Common myeloid progenitor, CD34-positive (primary cell): ENCODE results near the gene CEP78.
A peak's percentile ranks its signal among the peaks of the same experiment; 100 is the strongest.

Experiments
- CTCF ChIA-PET: fragments of 350-600 bp; sonication (Branson Sonifier 250); formaldehyde crosslinking; loops from one replicate; lab custom pipeline; 2021; ENCODE audit warnings: antibody characterized with exemption; lab: Charles Lee
- POLR2A ChIA-PET: fragments of 350-600 bp; sonication (Branson Sonifier 250); formaldehyde crosslinking; loops from one replicate; lab custom pipeline; 2021; ENCODE audit warnings: antibody characterized with exemption; lab: Charles Lee
- DNase-seq, 3 donors: peaks; one replicate each; pipeline versions ENCODE4 v3.0.0 to v3.0.0-alpha.2; 2013
- H3K27ac ChIP-seq, 2 experiments: 1 replicate in 1 of 2; 2 replicates in 1 of 2; pipeline ENCODE4 v1.7.0; 2013; ENCODE audit warnings: inconsistent platforms in 2 of 2, low read length in 2 of 2, mild to moderate bottlenecking in 2 of 2, low read depth in 1 of 2, moderate library complexity in 1 of 2; ENCODE audit not compliant: severe bottlenecking in 2 of 2, insufficient read depth in 1 of 2, poor library complexity in 1 of 2
- H3K27me3 ChIP-seq, 5 experiments: replicated peaks in 2 of 5; 1 replicate in 3 of 5; 2 replicates in 2 of 5; pipeline versions ENCODE4 v1.6.1 to v1.7.0; 2013; ENCODE audit warnings: low read length in 4 of 5, mild to moderate bottlenecking in 2 of 5, moderate library complexity in 2 of 5, inconsistent platforms in 1 of 5; ENCODE audit not compliant: insufficient read depth in 5 of 5, control insufficient read depth in 4 of 5
- H3K36me3 ChIP-seq, 4 experiments: 1 replicate in 2 of 4; 2 replicates in 2 of 4; pipeline versions ENCODE4 v1.6.1 to v1.7.0; 2013; ENCODE audit warnings: low read length in 3 of 4, control low read depth in 1 of 4, mild to moderate bottlenecking in 1 of 4; ENCODE audit not compliant: control insufficient read depth in 4 of 4, insufficient read depth in 4 of 4
- H3K4me1 ChIP-seq, 4 experiments: 1 replicate in 3 of 4; 2 replicates in 1 of 4; pipeline versions ENCODE4 v1.6.1 to v1.7.1; 2013; ENCODE audit warnings: low read length in 3 of 4, mild to moderate bottlenecking in 3 of 4, control low read depth in 1 of 4, inconsistent platforms in 1 of 4, moderate library complexity in 1 of 4; ENCODE audit not compliant: control insufficient read depth in 4 of 4, insufficient read depth in 4 of 4; ENCODE audit errors: control extremely low read depth in 1 of 4
- H3K4me3 ChIP-seq, 7 experiments: 1 replicate in 4 of 7; 2 replicates in 3 of 7; pipeline versions ENCODE4 v1.5.1 to v1.7.0; 2013; ENCODE audit warnings: mild to moderate bottlenecking in 7 of 7, low read length in 6 of 7, moderate library complexity in 6 of 7, inconsistent platforms in 2 of 7, low read depth in 2 of 7, control low read depth in 1 of 7; ENCODE audit not compliant: insufficient read depth in 4 of 7, control insufficient read depth in 1 of 7; ENCODE audit errors: extremely low read depth in 1 of 7
- H3K9me3 ChIP-seq, 5 experiments: 1 replicate in 4 of 5; 2 replicates in 1 of 5; pipeline versions ENCODE4 v1.6.1 to v1.7.1; 2013; ENCODE audit warnings: low read length in 4 of 5, mild to moderate bottlenecking in 2 of 5, inconsistent platforms in 1 of 5, low read depth in 1 of 5, moderate library complexity in 1 of 5; ENCODE audit not compliant: control insufficient read depth in 4 of 5, insufficient read depth in 2 of 5; ENCODE audit errors: control extremely low read depth in 1 of 5
- WGBS: methylation state at CpG from one replicate; pipeline ENCODE4 v1.1.5; 2013; ENCODE audit not compliant: insufficient coverage; 5-methylcytosine and 5-hydroxymethylcytosine counted together

The CEP78 gene

DNA sequence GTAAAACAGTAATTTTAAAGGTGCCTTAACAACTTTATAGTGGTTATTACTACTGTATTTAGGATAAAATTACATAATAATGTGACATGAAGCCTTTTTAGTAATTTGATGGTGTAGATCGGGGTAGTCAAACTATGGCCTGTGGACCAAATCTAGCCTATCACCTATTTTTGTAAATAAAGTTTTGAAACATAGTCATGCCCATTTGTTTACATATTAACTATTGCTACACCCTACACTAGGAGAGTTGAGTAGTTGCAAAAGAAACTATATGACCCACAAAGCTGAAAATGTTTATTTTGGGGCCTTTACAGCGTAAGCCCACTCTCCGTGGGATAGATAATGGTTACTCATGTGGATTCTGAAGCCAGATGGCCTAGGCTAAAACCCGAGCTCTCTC, 6.2 kb downstream of the CEP78 start:
- H3K36me3 ChIP-seq, result peaks cover 2 to 40% (median 12%) of the 10 kb centered on the region in 4 experiments
- H3K4me3 ChIP-seq, result no peak overlapping the region
- H3K4me1 ChIP-seq, result peaks cover 0 to 5% (median 0%) of the 10 kb centered on the region in 4 experiments
- WGBS, result 83% methylated on average over 3 of the region's 4 CpGs
- ChIA-PET CTCF (no interaction called here), POLR2A (no interaction called here)
- no peaks in the 10 kb centered on the region for H3K27me3 ChIP-seq
- no peak overlapping the region for H3K27ac ChIP-seq
- DNase-seq, result no peak
- H3K9me3 ChIP-seq, result no peaks in the 10 kb centered on the region

DNA sequence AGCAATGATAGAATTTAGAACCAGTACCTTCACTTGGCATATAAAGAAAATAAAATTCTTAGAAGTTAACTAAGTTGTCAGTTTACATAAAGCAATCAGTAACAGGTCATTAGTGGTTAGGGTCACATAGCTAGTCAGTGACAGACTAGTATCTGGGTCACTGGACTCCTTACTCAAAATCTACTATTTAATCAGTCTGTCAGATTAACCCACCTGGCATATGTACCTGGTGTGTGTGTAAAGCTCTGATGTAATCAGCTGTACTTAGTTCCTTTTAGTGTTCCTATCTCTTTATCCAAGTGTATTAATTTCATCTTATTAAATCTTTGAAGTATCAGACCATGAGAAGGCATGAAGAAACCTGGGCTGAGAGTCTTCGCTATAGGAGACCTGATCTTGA, 7.3 kb downstream of the CEP78 start:
- ChIA-PET CTCF (no interaction called here), POLR2A (no interaction called here)
- 100% methylated on average over 1 of the region's 1 CpG for WGBS
- Histone ChIP-seq H3K36me3 (peaks cover 2 to 46% (median 14%) of the 10 kb centered on the region in 4 experiments), H3K4me1 (no peaks in the 10 kb centered on the region), H3K27ac (no peak overlapping the region), H3K27me3 (no peaks in the 10 kb centered on the region), H3K4me3 (no peak overlapping the region), H3K9me3 (no peaks in the 10 kb centered on the region)
- no peak for DNase-seq

DNA sequence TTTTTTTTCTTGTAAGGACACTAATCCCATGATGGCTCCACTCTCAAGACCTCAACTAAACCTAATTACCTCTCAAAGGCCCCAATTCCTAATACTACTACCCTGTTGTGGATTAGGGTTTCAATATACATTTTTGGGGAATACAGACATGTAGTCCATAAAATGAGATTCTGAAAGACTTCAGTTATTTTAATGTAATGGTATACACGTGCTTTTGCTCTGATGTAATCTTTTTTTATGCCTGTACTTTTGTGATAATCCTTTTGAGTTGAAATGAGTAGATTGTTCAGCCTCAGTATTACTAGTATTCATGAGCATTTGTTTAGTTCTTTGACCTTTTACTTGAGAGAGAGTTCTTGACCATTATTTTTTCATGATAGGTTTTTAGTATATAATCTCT, 9.5 kb downstream of the CEP78 start:
- H3K4me3 ChIP-seq, result no peak overlapping the region
- no CpG with 5 or more reads among the region's 1 CpG for WGBS
- H3K27me3 ChIP-seq, result no peaks in the 10 kb centered on the region
- no peaks in the 10 kb centered on the region for H3K9me3 ChIP-seq
- H3K36me3 ChIP-seq, result peaks cover 2 to 40% (median 11%) of the 10 kb centered on the region in 4 experiments
- no peak for DNase-seq
- ChIA-PET CTCF (no interaction called here), POLR2A (no interaction called here)
- H3K27ac ChIP-seq, result no peak overlapping the region
- H3K4me1 ChIP-seq, result peaks cover 0 to 4% (median 2%) of the 10 kb centered on the region in 4 experiments

DNA sequence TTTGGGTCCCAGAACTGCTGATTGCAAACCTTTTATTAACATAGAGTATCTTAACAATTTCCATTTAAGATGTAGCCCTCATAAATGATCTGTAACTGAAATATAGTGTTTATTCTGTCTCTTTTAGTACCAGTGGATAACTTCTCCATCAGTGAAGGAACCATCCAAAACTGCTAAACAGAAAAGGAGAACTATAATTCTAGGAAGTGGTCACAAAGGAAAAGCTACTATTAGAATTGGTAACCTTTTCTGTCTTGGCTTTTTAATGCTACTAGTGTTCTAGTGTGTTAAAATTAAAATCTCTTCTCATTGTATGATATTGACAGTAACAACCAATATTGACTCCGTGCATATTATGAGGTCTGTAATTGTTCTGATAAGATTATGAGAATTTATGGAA, 12.8 kb downstream of the CEP78 start:
- peaks cover 0 to 37% (median 11%) of the 10 kb centered on the region in 4 experiments for H3K36me3 ChIP-seq
- H3K4me3 ChIP-seq, result no peak overlapping the region
- POLR2A ChIA-PET, result interaction anchor here (1.3 kb wide), 1 partner anchor 9 kb away, joined by 3 read pairs; no protein-coding TSS in a partner anchor
- H3K9me3 ChIP-seq, result no peaks in the 10 kb centered on the region
- peak in 2 of 3 donors; percentile 43 to 48 for DNase-seq
- no peaks in the 10 kb centered on the region for H3K27me3 ChIP-seq
- peaks cover 0 to 4% (median 2%) of the 10 kb centered on the region in 4 experiments for H3K4me1 ChIP-seq
- H3K27ac ChIP-seq, result no peak overlapping the region
- CTCF ChIA-PET, result interaction anchor here (1.6 kb wide), 1 partner anchor 17 kb away, joined by 4 read pairs; no protein-coding TSS in a partner anchor
- WGBS, result no CpG with 5 or more reads among the region's 1 CpG

DNA sequence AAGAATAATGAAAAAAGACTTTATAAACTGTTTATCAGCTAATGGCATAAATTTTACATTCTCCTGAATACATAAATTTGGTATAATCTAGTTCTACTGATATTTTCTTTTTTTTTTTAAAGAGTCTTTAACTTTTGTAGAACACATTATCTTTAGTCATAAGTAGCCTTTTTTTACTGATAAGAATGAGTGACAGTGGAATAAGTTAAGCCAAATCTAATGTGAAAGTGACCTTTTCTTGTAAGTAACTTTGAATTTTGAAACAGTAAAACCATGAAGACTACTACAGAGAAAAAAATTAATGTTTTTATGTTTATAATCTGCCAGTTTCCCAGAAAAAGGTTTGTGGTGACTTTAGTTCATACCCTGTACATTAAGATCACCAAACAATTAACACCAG, 13.7 kb downstream of the CEP78 start:
- Histone ChIP-seq H3K27ac (no peak overlapping the region), H3K36me3 (peaks cover 0 to 32% (median 9%) of the 10 kb centered on the region in 4 experiments), H3K27me3 (no peaks in the 10 kb centered on the region), H3K4me1 (peaks cover 0 to 4% (median 2%) of the 10 kb centered on the region in 4 experiments), H3K9me3 (no peaks in the 10 kb centered on the region), H3K4me3 (no peak overlapping the region)
- CTCF ChIA-PET, result interaction anchor here (1.7 kb wide), 1 partner anchor 10 kb away, joined by 7 read pairs; no protein-coding TSS in a partner anchor
- DNase-seq, result no peak
- POLR2A ChIA-PET, result interaction anchor here (0.6 kb wide), 1 partner anchor 15 kb away, joined by 3 read pairs; no protein-coding TSS in a partner anchor

DNA sequence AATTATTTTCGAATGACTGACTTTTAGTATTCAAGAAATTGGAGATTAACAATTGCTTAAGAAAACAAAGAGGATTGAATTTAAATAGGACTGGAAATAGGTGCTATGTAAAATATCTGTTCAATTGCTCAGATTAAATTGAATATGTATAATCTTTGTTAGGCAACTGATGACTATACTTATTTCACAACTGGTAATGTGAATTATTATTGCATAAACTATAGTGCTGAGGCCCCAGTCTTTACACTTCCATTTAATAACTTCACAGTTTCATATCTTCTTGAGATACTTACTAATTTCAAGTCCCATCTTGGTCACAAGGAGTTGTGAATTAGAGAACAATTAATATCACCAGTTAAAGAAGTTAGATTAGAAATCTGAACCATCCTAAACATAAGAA, 16.7 kb downstream of the CEP78 start:
- no peaks in the 10 kb centered on the region for H3K27me3 ChIP-seq
- H3K27ac ChIP-seq, result no peak overlapping the region
- no peak overlapping the region for H3K4me3 ChIP-seq
- H3K9me3 ChIP-seq, result no peaks in the 10 kb centered on the region
- DNase-seq, result no peak
- ChIA-PET POLR2A (no interaction called here), CTCF (no interaction called here)
- H3K4me1 ChIP-seq, result peaks cover 0 to 4% (median 2%) of the 10 kb centered on the region in 4 experiments
- H3K36me3 ChIP-seq, result peaks cover 3 to 36% (median 12%) of the 10 kb centered on the region in 4 experiments
- no CpG with 5 or more reads among the region's 1 CpG for WGBS

DNA sequence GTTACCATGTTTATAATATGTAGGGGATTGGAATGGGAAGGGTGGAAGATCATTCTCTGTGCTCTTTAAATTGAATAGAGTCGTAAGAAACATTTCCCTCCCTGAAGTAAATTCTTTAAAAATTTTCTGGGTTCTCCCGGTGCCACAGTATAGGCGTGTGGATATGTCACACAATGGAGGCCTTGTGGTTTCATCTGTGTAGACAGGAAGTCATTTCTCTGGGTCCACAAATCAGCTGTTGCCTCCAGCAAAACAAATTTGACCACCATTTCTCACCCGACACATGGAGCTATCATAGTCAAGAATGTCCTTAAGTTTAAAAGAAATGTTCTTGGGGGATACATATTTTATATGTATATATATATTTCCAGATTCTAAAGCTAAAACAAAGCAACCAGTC, 17.4 kb downstream of the CEP78 start:
- no CpG with 5 or more reads among the region's 4 CpGs for WGBS
- H3K27ac ChIP-seq, result no peak overlapping the region
- H3K27me3 ChIP-seq, result no peaks in the 10 kb centered on the region
- CTCF ChIA-PET, result no interaction called here
- H3K9me3 ChIP-seq, result no peaks in the 10 kb centered on the region
- POLR2A ChIA-PET, result interaction anchor here (0.6 kb wide), 1 partner anchor 169 kb away, joined by 3 read pairs; no protein-coding TSS in a partner anchor
- H3K4me3 ChIP-seq, result no peak overlapping the region
- H3K36me3 ChIP-seq, result peaks cover 3 to 35% (median 12%) of the 10 kb centered on the region in 4 experiments
- peaks cover 0 to 3% (median 1%) of the 10 kb centered on the region in 4 experiments for H3K4me1 ChIP-seq
- DNase-seq, result no peak
